ENCODE data around the gene GALNT16.

- TF ChIP-seq CTCF (IDR thresholded peaks at IDR 0.05; ENCODE audit: insufficient read depth, low read depth, low read length) (no peak), EZH2 (IDR thresholded peaks at IDR 0.05; ENCODE audit: insufficient read depth, low read length) (no peak)
These were observed 145.8 kb downstream of the GALNT16 start for GRCh38 chr14:69405762-69406161.

Data from astrocyte (in vitro differentiated cells and primary cell).